B cell (primary cell): ENCODE data around the gene IRGQ. TPM values are rescaled to one million over a fixed set of nuclear protein-coding genes. Genes with fewer than 3 reads are reported as not detected.

Experiments
- ATAC-seq: fragments of 200-7000 bp; cut with Tn5 transposase; one replicate; pipeline ENCODE4 v1.10.0; 2021; ENCODE audit warnings: low read depth, mild to moderate bottlenecking, moderate number of reproducible peaks, moderate library complexity
- CTCF ChIA-PET: fragments of 350-600 bp; sonication (Branson Sonifier 250); formaldehyde crosslinking; loops from one replicate; lab custom pipeline; 2021; ENCODE audit warnings: antibody characterized with exemption, inconsistent platforms; lab: Charles Lee
- POLR2A ChIA-PET: fragments of 350-600 bp; sonication (Branson Sonifier 250); formaldehyde crosslinking; loops from one replicate; lab custom pipeline; 2021; ENCODE audit warnings: antibody characterized with exemption; lab: Charles Lee
- DNase-seq: peaks from one replicate; pipeline ENCODE4 v3.0.0; 2013
- H2AFZ ChIP-seq: 2 replicates; pipeline ENCODE4 v1.6.1; 2012; ENCODE audit warnings: mild to moderate bottlenecking, low read depth, low read length; ENCODE audit not compliant: insufficient read depth, poor library complexity, severe bottlenecking
- H3K27ac ChIP-seq, 2 donors: 1 replicate in 1 of 2; 2 replicates in 1 of 2; pipeline ENCODE4 v1.5.1; 2012 to 2013; ENCODE audit warnings: low read length in 2 of 2, mild to moderate bottlenecking in 2 of 2, moderate library complexity in 1 of 2
- H3K27me3 ChIP-seq, 4 experiments: fragments of 200-600 bp in 1 of 4; sonication (generic) in 1 of 4; replicated peaks in 1 of 4; 1 replicate in 2 of 4; 2 replicates in 2 of 4; pipeline versions ENCODE4 v1.6.1 to v1.7.0; 2013 to 2016; ENCODE audit warnings: low read length in 3 of 4, mild to moderate bottlenecking in 2 of 4, mixed read lengths in 1 of 4, moderate library complexity in 1 of 4; ENCODE audit not compliant: insufficient read depth in 4 of 4, control insufficient read depth in 3 of 4; ENCODE audit errors: control extremely low read depth in 1 of 4
- H3K36me3 ChIP-seq, 2 experiments: replicated peaks in 1 of 2; 1 replicate in 1 of 2; 2 replicates in 1 of 2; pipeline versions ENCODE4 v1.6.1 to v1.7.1; 2013; ENCODE audit warnings: low read length in 1 of 2; ENCODE audit not compliant: insufficient read depth in 2 of 2, control insufficient read depth in 1 of 2; ENCODE audit errors: control extremely low read depth in 1 of 2, extremely low read depth in 1 of 2
- H3K4me1 ChIP-seq, 2 donors: fragments of 200-600 bp in 1 of 2; sonication (generic) in 1 of 2; 1 replicate in 1 of 2; 2 replicates in 1 of 2; pipeline versions ENCODE4 v1.5.1 to v1.6.1; 2013 to 2017; ENCODE audit warnings: low read length in 2 of 2; ENCODE audit not compliant: control insufficient read depth in 2 of 2, insufficient read depth in 2 of 2
- H3K4me2 ChIP-seq: replicated peaks from 2 replicates; pipeline ENCODE3; 2012; ENCODE audit warnings: mild to moderate bottlenecking, low read depth, low read length; ENCODE audit not compliant: poor library complexity, severe bottlenecking
- H3K4me3 ChIP-seq, 5 experiments: fragments of 200-600 bp in 1 of 5; sonication (generic) in 1 of 5; 1 replicate in 3 of 5; 2 replicates in 2 of 5; pipeline versions ENCODE4 v1.5.1 to v1.7.0; 2011 to 2016; ENCODE audit warnings: low read length in 4 of 5, mild to moderate bottlenecking in 4 of 5, low read depth in 2 of 5, control low read depth in 1 of 5, moderate library complexity in 1 of 5; ENCODE audit not compliant: insufficient read depth in 1 of 5; ENCODE audit errors: control extremely low read depth in 1 of 5, extremely low read depth in 1 of 5
- H3K79me2 ChIP-seq: fragments of 200-600 bp; sonication (generic); one replicate; pipeline ENCODE4 v1.6.0; 2016; ENCODE audit warnings: low read length; ENCODE audit not compliant: control insufficient read depth, insufficient read depth
- H3K9ac ChIP-seq: fragments of 200-600 bp; sonication (generic); 2 replicates; pipeline ENCODE4 v1.6.1; 2017; ENCODE audit warnings: mild to moderate bottlenecking, low read length, moderate library complexity
- H3K9me3 ChIP-seq, 3 donors: one replicate each; pipeline versions ENCODE4 v1.6.1 to v1.7.1; 2013; ENCODE audit warnings: low read length in 2 of 3; ENCODE audit not compliant: control insufficient read depth in 2 of 3, insufficient read depth in 1 of 3; ENCODE audit errors: control extremely low read depth in 1 of 3
- H4K20me1 ChIP-seq: 2 replicates; pipeline ENCODE4 v1.6.0; 2012; ENCODE audit warnings: mild to moderate bottlenecking, low read length; ENCODE audit not compliant: insufficient read depth, control insufficient read depth, poor library complexity, severe bottlenecking
- H3K27ac Mint-ChIP-seq: one replicate; pipeline ENCODE4 v1.8.0; 2021; ENCODE audit warnings: mixed read lengths
- H3K27me3 Mint-ChIP-seq: one replicate; pipeline ENCODE4 v1.8.0; 2021; ENCODE audit warnings: mixed read lengths
- H3K4me1 Mint-ChIP-seq: one replicate; pipeline ENCODE4 v1.8.0; 2021; ENCODE audit warnings: mixed read lengths
- H3K4me3 Mint-ChIP-seq: one replicate; pipeline ENCODE4 v1.8.0; 2021; ENCODE audit warnings: mixed read lengths
- H3K9me3 Mint-ChIP-seq: one replicate; pipeline ENCODE4 v1.8.0; 2022; ENCODE audit warnings: mixed read lengths; ENCODE audit not compliant: insufficient read depth
- EZH2 ChIP-seq: IDR thresholded peaks from 2 replicates; pipeline ENCODE4 v1.6.1; 2012; ENCODE audit warnings: borderline replicate concordance, low read depth, mild to moderate bottlenecking, moderate library complexity, low read length; ENCODE audit not compliant: insufficient read depth, poor library complexity, severe bottlenecking
- WGBS: methylation state at CpG from one replicate; pipeline ENCODE4 v1.1.5; 2013; ENCODE audit warnings: missing lambda C conversion rate; ENCODE audit not compliant: insufficient coverage; 5-methylcytosine and 5-hydroxymethylcytosine counted together
- intact Hi-C: fragments of 100-400 bp; cut with micrococcal nuclease; formaldehyde crosslinking; loops from one replicate; pipeline ENCODE4 v1.10.0; 2022
- polyA plus RNA-seq: library from polyadenylated mRNA; depleted of rRNA; stranded (reverse); fragments of >200 nt; gene quantifications from 2 replicates; pipeline ENCODE4 v1.2.3, GENCODE V29; 2012
- total RNA-seq, 2 donors: library from RNA; stranded (reverse); fragments of 120-200 nt in 1 of 2; gene quantifications; 1 replicate in 1 of 2; 2 replicates in 1 of 2; pipeline versions ENCODE4 v1.2.3 to v1.2.4, GENCODE V29; 2013 to 2022
- TF ChIP-seq, protein P1 (sequence below): fragments of 200-600 bp; IDR thresholded peaks from one replicate; pipeline ENCODE4 v1.8.0; 2022; ENCODE audit warnings: antibody characterized with exemption, mild to moderate bottlenecking

Gene IRGQ
- total and polyA plus RNA-seq, 2 donors (not counting 1 experiment from before 2014, with no cell fraction given): 20.3 to 22.6 TPM

DNA sequence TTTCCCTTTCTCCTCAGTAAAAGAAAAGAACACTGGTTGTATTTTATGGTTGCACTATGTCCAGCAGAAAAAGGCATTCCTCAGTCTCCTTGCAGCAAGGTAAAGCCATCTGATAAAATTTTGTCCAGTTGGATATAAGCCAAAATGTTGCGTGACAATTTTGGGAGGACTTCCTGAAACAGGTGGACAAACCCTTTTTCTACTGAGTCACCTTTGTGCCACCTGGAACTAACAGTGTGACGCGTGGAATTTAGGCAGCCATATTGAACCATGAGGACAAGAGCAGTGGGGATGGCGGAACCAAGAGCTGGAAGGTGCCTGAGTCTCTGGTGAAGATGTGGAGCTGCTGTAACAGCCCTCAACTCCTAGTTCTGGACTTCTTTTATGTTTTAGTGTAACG is 35.6 kb upstream of the IRGQ start:
- H3K9ac ChIP-seq: no peak overlapping the region
- WGBS: 91% methylated on average over 3 of the region's 5 CpGs
- H3K27ac ChIP-seq: no peak overlapping the region
- Mint-ChIP-seq H3K4me3 (no peak overlapping the region), H3K9me3 (no peaks in the 10 kb centered on the region), H3K27me3 (peaks cover 27% of the 10 kb centered on the region), H3K4me1 (peaks cover 4% of the 10 kb centered on the region), H3K27ac (no peak overlapping the region)
- no peaks in the 10 kb centered on the region for H4K20me1 ChIP-seq
- no peaks in the 10 kb centered on the region for H3K36me3 ChIP-seq
- H3K4me2 ChIP-seq: no peak overlapping the region
- ChIA-PET CTCF (no interaction called here), POLR2A (no interaction called here)
- peaks cover 0 to 6% (median 0%) of the 10 kb centered on the region in 3 donors for H3K9me3 ChIP-seq
- no peak overlapping the region for H2AFZ ChIP-seq
- intact Hi-C loops: no loop called here
- ATAC-seq: no peak
- TF ChIP-seq, protein P1, sequence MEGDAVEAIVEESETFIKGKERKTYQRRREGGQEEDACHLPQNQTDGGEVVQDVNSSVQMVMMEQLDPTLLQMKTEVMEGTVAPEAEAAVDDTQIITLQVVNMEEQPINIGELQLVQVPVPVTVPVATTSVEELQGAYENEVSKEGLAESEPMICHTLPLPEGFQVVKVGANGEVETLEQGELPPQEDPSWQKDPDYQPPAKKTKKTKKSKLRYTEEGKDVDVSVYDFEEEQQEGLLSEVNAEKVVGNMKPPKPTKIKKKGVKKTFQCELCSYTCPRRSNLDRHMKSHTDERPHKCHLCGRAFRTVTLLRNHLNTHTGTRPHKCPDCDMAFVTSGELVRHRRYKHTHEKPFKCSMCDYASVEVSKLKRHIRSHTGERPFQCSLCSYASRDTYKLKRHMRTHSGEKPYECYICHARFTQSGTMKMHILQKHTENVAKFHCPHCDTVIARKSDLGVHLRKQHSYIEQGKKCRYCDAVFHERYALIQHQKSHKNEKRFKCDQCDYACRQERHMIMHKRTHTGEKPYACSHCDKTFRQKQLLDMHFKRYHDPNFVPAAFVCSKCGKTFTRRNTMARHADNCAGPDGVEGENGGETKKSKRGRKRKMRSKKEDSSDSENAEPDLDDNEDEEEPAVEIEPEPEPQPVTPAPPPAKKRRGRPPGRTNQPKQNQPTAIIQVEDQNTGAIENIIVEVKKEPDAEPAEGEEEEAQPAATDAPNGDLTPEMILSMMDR: no peak
- TF ChIP-seq EZH2: no peak
- H3K4me3 ChIP-seq: no peak overlapping the region
- H3K79me2 ChIP-seq: no peaks in the 10 kb centered on the region
- peaks cover 3 to 6% of the 10 kb centered on the region in 2 donors for H3K4me1 ChIP-seq
- peaks cover 0 to 26% (median 9%) of the 10 kb centered on the region in 4 experiments for H3K27me3 ChIP-seq
- DNase-seq: no peak

DNA sequence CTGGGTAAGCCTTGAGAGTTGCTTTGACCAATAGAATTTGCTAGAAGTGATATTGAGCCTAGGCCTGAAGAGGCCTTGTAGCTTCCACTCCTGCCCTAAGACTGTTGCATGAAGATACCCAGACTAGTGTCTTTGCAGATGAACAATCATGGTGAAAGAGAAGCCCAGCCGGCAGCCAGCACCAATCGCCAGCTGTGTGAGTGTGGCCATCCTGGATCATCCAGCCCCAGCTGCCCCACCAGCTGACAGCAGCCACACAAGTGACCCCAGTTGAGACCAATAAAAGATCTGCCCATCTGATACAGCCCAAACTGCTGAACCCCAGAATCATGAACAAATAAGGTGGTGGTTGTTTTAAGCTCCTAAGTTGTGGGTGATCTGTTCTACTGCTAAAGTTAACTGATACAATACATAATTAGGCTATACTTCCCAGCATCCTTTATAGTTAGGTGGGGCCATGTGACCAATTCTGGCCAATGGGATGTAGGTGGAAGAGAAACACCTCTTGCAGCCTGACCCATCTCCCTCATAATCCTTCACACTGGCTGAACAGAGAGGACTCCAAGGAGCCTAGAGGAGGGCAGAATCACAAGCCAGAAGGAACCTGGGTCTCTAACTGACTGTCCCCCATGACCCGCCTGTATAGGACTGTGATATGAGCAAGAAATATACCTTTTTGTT is 32.9 kb upstream of the IRGQ start:
- 90% methylated on average over 2 of the region's 3 CpGs for WGBS
- Mint-ChIP-seq H3K4me1 (peaks cover 7% of the 10 kb centered on the region), H3K4me3 (no peak overlapping the region), H3K9me3 (no peaks in the 10 kb centered on the region), H3K27me3 (peaks cover 28% of the 10 kb centered on the region), H3K27ac (no peak overlapping the region)
- ChIA-PET CTCF (interaction anchor here (1.2 to 1.5 kb wide), 2 partner anchors 22 to 182 kb away, joined by 3 to 6 read pairs; no protein-coding TSS in a partner anchor), POLR2A (no interaction called here)
- Histone ChIP-seq H3K4me3 (no peak overlapping the region), H3K9ac (no peak overlapping the region), H2AFZ (no peak overlapping the region), H3K27ac (no peak overlapping the region), H3K27me3 (peaks cover 0 to 14% (median 7%) of the 10 kb centered on the region in 4 experiments), H3K9me3 (peaks cover 0 to 23% (median 0%) of the 10 kb centered on the region in 3 donors), H3K79me2 (no peaks in the 10 kb centered on the region), H4K20me1 (peaks cover 3% of the 10 kb centered on the region), H3K36me3 (no peaks in the 10 kb centered on the region), H3K4me1 (peaks cover 6 to 7% of the 10 kb centered on the region in 2 donors), H3K4me2 (no peak overlapping the region)
- no peak for TF ChIP-seq EZH2
- TF ChIP-seq, protein P1: no peak
- no peak for DNase-seq
- intact Hi-C loops: no loop called here
- ATAC-seq: no peak
